Right lobe of liver (tissue), 4 donors: Measurements from ENCODE around the gene WDR49.

Source experiments
- CTCF ChIP-seq, 4 donors: fragments of 200-600 bp in 3 of 4; fragments of 450-650 bp in 1 of 4; IDR thresholded peaks; one replicate each; pipeline versions ENCODE4 v1.5.1 to v1.8.0; 2016 to 2022; ENCODE audit warnings: antibody characterized with exemption in 4 of 4, mild to moderate bottlenecking in 2 of 4
- POLR2A ChIP-seq: fragments of 450-650 bp; IDR thresholded peaks from one replicate; pipeline ENCODE4 v1.6.1; 2017; ENCODE audit warnings: antibody characterized with exemption, mild to moderate bottlenecking
- donor health status: DM: no; HTN: no; CAD: no.
- donor health status: DM: no; HTN: no; CAD: no.
- donor health status: DM: no; HTN: yes; CAD: no.

DNA sequence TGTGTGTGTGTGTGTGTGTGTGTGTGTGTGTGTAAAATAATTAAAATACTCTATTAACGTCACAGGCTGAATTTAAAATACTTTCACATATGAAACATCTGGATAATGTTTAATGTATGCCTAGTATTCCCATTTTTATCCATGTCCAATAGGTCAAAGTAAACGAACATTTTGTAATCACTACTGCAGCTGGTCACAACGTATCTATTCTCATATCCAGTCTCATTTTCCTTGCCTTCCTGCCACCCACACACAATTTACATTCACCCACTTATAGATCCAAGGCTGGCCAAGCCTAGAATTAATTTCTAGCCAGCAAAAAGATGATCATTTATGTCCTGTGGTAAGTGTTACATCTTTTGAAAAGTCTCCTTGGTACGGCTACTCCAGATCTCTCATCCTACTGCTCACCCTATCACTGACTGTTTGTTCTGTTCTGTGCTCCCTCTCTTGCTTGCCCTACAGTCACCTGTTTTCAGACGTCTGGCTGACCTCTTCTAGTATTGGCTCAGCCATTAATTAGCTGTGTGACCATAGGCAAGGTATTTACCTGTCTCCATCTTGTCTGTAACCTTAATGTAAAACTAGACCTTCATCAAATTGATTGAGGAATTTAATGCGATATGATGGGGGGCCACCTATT, 197.5 kb downstream of the WDR49 start:
- TF ChIP-seq CTCF (IDR thresholded peaks at IDR 0.05) (no peak), POLR2A (no peak)
